PC-9 (cell line): ENCODE results near the gene SSUH2.

Experiments
- CTCF ChIP-seq: fragments of 200-600 bp; sonication (generic); conservative IDR thresholded peaks from 2 replicates; pipeline ENCODE4 v1.6.1; 2017; ENCODE audit warnings: mixed run types, antibody characterized with exemption, mild to moderate bottlenecking, moderate library complexity
- EZH2 ChIP-seq: fragments of 200-600 bp; sonication (generic); IDR thresholded peaks from 2 replicates; pipeline ENCODE4 v1.8.0; 2017; ENCODE audit warnings: antibody characterized with exemption, low read depth

- TF ChIP-seq CTCF (no peak), EZH2 (no peak)
Observed at GRCh38 chr3:8584661-8585060, 59.9 kb downstream of the SSUH2 start.
